Osteoblast (primary cell): ENCODE data around the gene RPRD2. TPM values are rescaled to one million over a fixed set of nuclear protein-coding genes. Genes with fewer than 3 reads are reported as not detected.
"Not testable (repeated sequence)": the region's sequence is repeated elsewhere in the genome, so short reads cannot be mapped to it uniquely, and the experiment has no call there.

Source experiments
- DNase-seq: peaks from one replicate; pipeline ENCODE4 v3.0.0; 2011; ENCODE audit warnings: low spot score, mixed read lengths; ENCODE audit not compliant: insufficient read length; ENCODE audit errors: missing footprints
- H2AFZ ChIP-seq: 2 replicates; pipeline ENCODE4 v1.6.0; 2011; ENCODE audit warnings: mild to moderate bottlenecking, low read length
- H3K27ac ChIP-seq: 2 replicates; pipeline ENCODE4 v1.5.1; 2011; ENCODE audit warnings: mild to moderate bottlenecking, low read depth, low read length, moderate library complexity
- H3K27me3 ChIP-seq: 2 replicates; pipeline ENCODE4 v1.6.0; 2012; ENCODE audit warnings: mild to moderate bottlenecking, control low read depth, inconsistent platforms, low read length, moderate library complexity; ENCODE audit not compliant: insufficient read depth
- H3K36me3 ChIP-seq: 2 replicates; pipeline ENCODE4 v1.5.1; 2011; ENCODE audit warnings: mild to moderate bottlenecking, low read length, control low read depth, moderate library complexity; ENCODE audit not compliant: insufficient read depth
- H3K4me1 ChIP-seq: 2 replicates; pipeline ENCODE4 v1.5.1; 2011; ENCODE audit warnings: mild to moderate bottlenecking, low read length, control low read depth, moderate library complexity; ENCODE audit not compliant: insufficient read depth
- H3K4me2 ChIP-seq: 2 replicates; pipeline ENCODE4 v1.6.0; 2011; ENCODE audit warnings: mild to moderate bottlenecking, low read length; ENCODE audit not compliant: insufficient read depth
- H3K4me3 ChIP-seq: fragments of 200-600 bp; sonication (generic); 3 replicates; pipeline ENCODE4 v1.5.1; 2012; ENCODE audit warnings: mild to moderate bottlenecking, low read length, inconsistent platforms; ENCODE audit not compliant: insufficient read depth
- H3K79me2 ChIP-seq: 2 replicates; pipeline ENCODE4 v1.6.0; 2012; ENCODE audit warnings: mild to moderate bottlenecking, low read length, control low read depth, inconsistent platforms; ENCODE audit not compliant: insufficient read depth
- H3K9me3 ChIP-seq: 2 replicates; pipeline ENCODE4 v1.5.1; 2011; ENCODE audit warnings: low read depth, low read length, control low read depth
- H4K20me1 ChIP-seq: 2 replicates; pipeline ENCODE4 v1.6.0; 2012; ENCODE audit warnings: mild to moderate bottlenecking, low read length, control low read depth; ENCODE audit not compliant: insufficient read depth
- total RNA-seq: library from RNA; depleted of rRNA; stranded (reverse); fragments of >200 nt; gene quantifications from 2 replicates; pipeline ENCODE4 v1.2.3, GENCODE V29; 2012
- TF ChIP-seq, protein P1 (sequence below): IDR thresholded peaks from 2 replicates; pipeline ENCODE4 v1.5.1; 2011; ENCODE audit warnings: mild to moderate bottlenecking, low read depth, low read length, moderate library complexity; ENCODE audit errors: extremely low read depth

Gene RPRD2
- 12.3 and 13.3 TPM in 2 replicates for total RNA-seq

DNA sequence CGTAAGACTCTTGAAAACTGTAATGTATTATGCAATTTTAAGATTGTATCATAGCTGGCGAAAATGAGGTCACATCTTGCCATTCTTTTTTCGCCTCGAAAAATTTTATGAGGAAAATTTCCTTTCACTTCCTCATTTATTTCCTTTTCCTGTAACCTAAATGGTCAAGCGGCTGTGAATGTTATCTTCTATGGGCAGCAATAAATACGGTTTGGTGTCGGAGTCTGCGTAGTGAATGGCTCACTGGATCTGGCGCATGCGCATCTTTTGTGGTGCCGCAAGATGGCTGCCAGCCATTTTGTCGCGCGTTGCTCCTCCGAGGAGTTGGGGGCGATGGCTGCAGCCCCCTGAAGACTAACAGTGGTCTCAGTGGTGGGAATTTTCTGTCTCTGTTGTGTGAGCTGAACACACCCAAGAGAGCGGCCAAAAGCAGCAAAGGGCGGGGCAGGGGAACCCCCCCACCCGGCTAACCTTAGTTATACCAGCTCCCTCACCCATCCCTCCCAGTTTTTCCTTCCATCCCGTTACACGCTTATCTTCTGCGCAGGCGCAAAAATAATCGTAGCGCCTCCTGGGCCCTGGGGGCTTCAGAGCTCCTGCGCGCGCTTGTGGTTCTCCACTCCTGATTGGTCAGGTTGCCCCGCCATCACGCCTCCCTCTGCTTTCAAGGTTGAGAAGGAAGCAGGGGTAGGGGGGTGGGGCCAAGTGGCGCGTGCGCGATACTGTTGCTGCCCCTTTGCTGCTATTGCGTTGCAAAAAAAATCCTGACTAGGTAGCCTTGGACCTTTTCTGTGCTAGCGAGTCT lies at the start of gene RPRD2:
RPRD2 (plus strand) TSS at position 722 of the 805 bp plus-strand sequence. CDS start 568 bp downstream, outside the sequence.
- peak within 1 kb of the TSS; percentile 95 for H3K4me3 ChIP-seq
- peaks cover 18% of the 10 kb centered on the region for H3K4me1 ChIP-seq
- TF ChIP-seq, protein P1, sequence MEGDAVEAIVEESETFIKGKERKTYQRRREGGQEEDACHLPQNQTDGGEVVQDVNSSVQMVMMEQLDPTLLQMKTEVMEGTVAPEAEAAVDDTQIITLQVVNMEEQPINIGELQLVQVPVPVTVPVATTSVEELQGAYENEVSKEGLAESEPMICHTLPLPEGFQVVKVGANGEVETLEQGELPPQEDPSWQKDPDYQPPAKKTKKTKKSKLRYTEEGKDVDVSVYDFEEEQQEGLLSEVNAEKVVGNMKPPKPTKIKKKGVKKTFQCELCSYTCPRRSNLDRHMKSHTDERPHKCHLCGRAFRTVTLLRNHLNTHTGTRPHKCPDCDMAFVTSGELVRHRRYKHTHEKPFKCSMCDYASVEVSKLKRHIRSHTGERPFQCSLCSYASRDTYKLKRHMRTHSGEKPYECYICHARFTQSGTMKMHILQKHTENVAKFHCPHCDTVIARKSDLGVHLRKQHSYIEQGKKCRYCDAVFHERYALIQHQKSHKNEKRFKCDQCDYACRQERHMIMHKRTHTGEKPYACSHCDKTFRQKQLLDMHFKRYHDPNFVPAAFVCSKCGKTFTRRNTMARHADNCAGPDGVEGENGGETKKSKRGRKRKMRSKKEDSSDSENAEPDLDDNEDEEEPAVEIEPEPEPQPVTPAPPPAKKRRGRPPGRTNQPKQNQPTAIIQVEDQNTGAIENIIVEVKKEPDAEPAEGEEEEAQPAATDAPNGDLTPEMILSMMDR: no peak
- H3K27ac ChIP-seq: peak within 1 kb of the TSS; percentile 96
- DNase-seq: peak; percentile 97
- H2AFZ ChIP-seq: peak within 1 kb of the TSS; percentile 98
- no peaks in the 10 kb centered on the region for H3K9me3 ChIP-seq
- H4K20me1 ChIP-seq: no peaks in the 10 kb centered on the region
- peak within 1 kb of the TSS; percentile 99 for H3K4me2 ChIP-seq
- no peaks in the 10 kb centered on the region for H3K27me3 ChIP-seq
- peaks cover 39% of the 10 kb centered on the region for H3K79me2 ChIP-seq
- H3K36me3 ChIP-seq: no peaks in the 10 kb centered on the region

DNA sequence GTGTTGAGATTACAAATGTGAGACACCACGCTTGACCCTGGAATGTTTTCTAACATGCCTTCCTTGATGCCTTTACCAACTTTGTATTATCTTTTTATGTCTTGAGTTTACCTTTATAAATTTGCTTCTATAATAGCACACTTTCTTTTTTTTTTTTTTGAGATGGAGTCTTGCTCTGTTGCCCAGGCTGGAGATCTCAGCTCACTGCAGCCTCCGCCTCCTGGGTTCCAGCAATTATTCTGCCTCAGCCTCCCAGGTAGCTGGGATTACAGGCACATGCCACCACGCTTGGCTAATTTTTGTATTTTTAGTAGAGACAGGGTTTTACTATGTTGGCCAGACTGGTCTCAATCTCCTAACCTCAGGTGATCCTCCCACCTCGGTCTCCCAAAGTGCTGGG lies 49.3 kb upstream of the RPRD2 start:
- H3K79me2 ChIP-seq, H3K36me3 ChIP-seq, H3K9me3 ChIP-seq, DNase-seq, H3K27ac ChIP-seq, H4K20me1 ChIP-seq, H3K4me2 ChIP-seq, H3K4me1 ChIP-seq, H2AFZ ChIP-seq, H3K4me3 ChIP-seq, H3K27me3 ChIP-seq: not testable (repeated sequence)

DNA sequence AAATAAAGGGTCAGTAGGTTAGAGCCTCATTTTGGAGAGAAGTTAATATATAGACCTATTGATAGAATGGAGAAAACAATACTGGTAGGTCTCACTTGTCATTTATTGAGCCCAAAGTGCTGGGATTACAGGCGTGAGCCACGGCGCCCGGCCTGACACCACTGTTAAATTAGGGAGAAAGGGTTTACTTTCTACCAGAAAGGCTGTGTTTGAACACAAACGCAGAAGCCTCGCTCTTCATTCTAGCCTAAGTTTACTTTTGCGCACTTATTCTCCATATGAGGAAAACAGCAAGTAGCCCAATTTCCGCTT lies 43.3 kb upstream of the RPRD2 start:
- Histone ChIP-seq H3K79me2 (peaks cover 42% of the 10 kb centered on the region), H3K9me3 (no peaks in the 10 kb centered on the region), H3K36me3 (peaks cover 11% of the 10 kb centered on the region), H3K27me3 (no peaks in the 10 kb centered on the region), H3K4me1 (peaks cover 8% of the 10 kb centered on the region), H2AFZ (peak overlapping the region; percentile 76), H3K27ac (no peak overlapping the region), H4K20me1 (peaks cover 5% of the 10 kb centered on the region), H3K4me2 (peak overlapping the region; percentile 89), H3K4me3 (peak overlapping the region; percentile 92)
- TF ChIP-seq, protein P1: no peak
- no peak for DNase-seq

DNA sequence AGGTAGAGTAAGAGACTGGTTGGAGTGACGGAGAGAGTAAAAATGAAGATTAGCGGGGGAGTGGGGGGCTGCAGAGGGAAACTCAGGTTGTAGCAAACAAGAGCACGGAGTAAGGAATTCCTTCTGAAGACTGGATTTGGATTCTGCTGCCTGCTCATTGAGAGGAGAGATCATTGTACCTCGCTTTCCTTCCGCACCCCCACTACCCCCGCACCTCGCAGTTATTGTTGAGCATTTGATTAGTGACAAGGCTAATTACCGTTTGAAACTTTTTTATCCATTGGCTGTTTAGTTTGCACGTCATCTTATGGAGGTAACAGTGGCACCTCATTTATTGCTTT lies 42.2 kb upstream of the RPRD2 start:
- Histone ChIP-seq H3K36me3 (peaks cover 22% of the 10 kb centered on the region), H3K27me3 (no peaks in the 10 kb centered on the region), H3K4me2 (peak overlapping the region; percentile 89), H3K27ac (peak overlapping the region; percentile 61), H3K79me2 (peaks cover 46% of the 10 kb centered on the region), H3K4me3 (peak overlapping the region; percentile 92), H4K20me1 (peaks cover 5% of the 10 kb centered on the region), H3K4me1 (peaks cover 8% of the 10 kb centered on the region), H3K9me3 (no peaks in the 10 kb centered on the region), H2AFZ (peak overlapping the region; percentile 91)
- TF ChIP-seq, protein P1: no peak
- no peak for DNase-seq
